Measurements from ENCODE around the gene GPD2. TPM values are rescaled to one million over a fixed set of nuclear protein-coding genes. Genes with fewer than 3 reads are reported as not detected.

Gene GPD2
- total and polyA plus RNA-seq, 10 of the 15 experiments (the other 5 are each of a cell fraction or from before 2014, with no cell fraction given), result 10.0 to 73.5 (median 43.4) TPM

DNA sequence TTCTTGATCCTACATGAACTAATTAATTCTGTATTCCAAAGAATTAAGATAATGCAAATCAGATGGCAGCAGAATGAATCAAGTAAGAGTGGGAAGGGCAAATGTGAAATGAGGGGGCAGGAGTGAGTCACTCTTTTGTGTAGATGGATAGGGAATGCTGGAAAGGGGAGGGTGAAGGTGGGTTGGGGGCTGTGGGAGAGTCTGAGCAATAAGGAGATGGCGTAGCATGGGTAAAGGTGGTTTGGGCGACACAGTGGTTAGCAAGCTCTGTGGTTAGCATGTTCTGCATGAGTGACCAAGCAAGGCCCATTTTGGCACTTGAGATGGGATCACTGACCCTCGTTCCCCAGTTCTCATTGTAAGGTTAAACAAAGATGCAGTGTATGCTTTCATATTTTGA is 20.4 kb downstream of the GPD2 start (continued):
- 0 out of 2 replicates have a peak, but pooled peaks have one; percentile 53 for TF ChIP-seq GATAD2B (conservative IDR thresholded peaks at IDR 0.05; ENCODE audit: low read depth)
- TF ChIP-seq GABPA (IDR thresholded peaks at IDR 0.05; ENCODE audit: low read depth), result no peak
- TF ChIP-seq POLR2AphosphoS2 (IDR thresholded peaks at IDR 0.05; ENCODE audit: low read depth, low read length), result no peak
- TF ChIP-seq, protein P1, sequence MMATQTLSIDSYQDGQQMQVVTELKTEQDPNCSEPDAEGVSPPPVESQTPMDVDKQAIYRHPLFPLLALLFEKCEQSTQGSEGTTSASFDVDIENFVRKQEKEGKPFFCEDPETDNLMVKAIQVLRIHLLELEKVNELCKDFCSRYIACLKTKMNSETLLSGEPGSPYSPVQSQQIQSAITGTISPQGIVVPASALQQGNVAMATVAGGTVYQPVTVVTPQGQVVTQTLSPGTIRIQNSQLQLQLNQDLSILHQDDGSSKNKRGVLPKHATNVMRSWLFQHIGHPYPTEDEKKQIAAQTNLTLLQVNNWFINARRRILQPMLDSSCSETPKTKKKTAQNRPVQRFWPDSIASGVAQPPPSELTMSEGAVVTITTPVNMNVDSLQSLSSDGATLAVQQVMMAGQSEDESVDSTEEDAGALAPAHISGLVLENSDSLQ (IDR thresholded peaks at IDR 0.05), result no peak
- no peak for TF ChIP-seq NFXL1 (IDR thresholded peaks at IDR 0.05; ENCODE audit: borderline replicate concordance)
- no peak for TF ChIP-seq KLF5 (IDR thresholded peaks at IDR 0.05; ENCODE audit: partially characterized antibody)
- TF ChIP-seq MXI1 (IDR thresholded peaks at IDR 0.05; ENCODE audit: low read depth, low read length), result no peak
- no peak for TF ChIP-seq NRF1 (conservative IDR thresholded peaks at IDR 0.05; ENCODE audit: low read depth, low read length)
- TF ChIP-seq TBL1XR1 (IDR thresholded peaks at IDR 0.05; ENCODE audit: low read depth, low read length), result no peak
- TF ChIP-seq IKZF2 (IDR thresholded peaks at IDR 0.05), result peak; percentile 90
- no peak for TF ChIP-seq CHD2 (IDR thresholded peaks at IDR 0.05; ENCODE audit: borderline replicate concordance, low read depth, low read length)
- TF ChIP-seq ZNF384 (IDR thresholded peaks at IDR 0.05; ENCODE audit: borderline replicate concordance, low read depth, low read length), result no peak
- TF ChIP-seq RELA (IDR thresholded peaks at IDR 0.05; ENCODE audit: borderline replicate concordance, partially characterized antibody), result no peak
- TF ChIP-seq STAT3 (IDR thresholded peaks at IDR 0.05; ENCODE audit: low read depth, low read length), result no peak
- TF ChIP-seq CHD4 (IDR thresholded peaks at IDR 0.05), result no peak
- TF ChIP-seq RAD51 (IDR thresholded peaks at IDR 0.05), result peak; percentile 6; the same call in 1 of the 2 replicates
- no peak for TF ChIP-seq EGR1 (IDR thresholded peaks at IDR 0.05; ENCODE audit: borderline replicate concordance in 1 of 2, low read depth in 2 of 2, low read length in 2 of 2)
- TF ChIP-seq ATF7 (IDR thresholded peaks at IDR 0.05; ENCODE audit: low read depth), result peak; percentile 48; the same call in 1 of the 2 replicates
- TF ChIP-seq, protein P2, sequence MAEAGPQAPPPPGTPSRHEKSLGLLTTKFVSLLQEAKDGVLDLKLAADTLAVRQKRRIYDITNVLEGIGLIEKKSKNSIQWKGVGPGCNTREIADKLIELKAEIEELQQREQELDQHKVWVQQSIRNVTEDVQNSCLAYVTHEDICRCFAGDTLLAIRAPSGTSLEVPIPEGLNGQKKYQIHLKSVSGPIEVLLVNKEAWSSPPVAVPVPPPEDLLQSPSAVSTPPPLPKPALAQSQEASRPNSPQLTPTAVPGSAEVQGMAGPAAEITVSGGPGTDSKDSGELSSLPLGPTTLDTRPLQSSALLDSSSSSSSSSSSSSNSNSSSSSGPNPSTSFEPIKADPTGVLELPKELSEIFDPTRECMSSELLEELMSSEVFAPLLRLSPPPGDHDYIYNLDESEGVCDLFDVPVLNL (IDR thresholded peaks at IDR 0.05; ENCODE audit: low read depth, low read length), result no peak
- 0 out of 2 replicates have a peak, but pooled peaks have one; percentile 27 for TF ChIP-seq CREB1 (IDR thresholded peaks at IDR 0.05; ENCODE audit: low read depth)
- TF ChIP-seq, protein P3, sequence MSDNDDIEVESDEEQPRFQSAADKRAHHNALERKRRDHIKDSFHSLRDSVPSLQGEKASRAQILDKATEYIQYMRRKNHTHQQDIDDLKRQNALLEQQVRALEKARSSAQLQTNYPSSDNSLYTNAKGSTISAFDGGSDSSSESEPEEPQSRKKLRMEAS (IDR thresholded peaks at IDR 0.05; ENCODE audit: low read depth, low read length), result no peak
- TF ChIP-seq POLR2AphosphoS5 (IDR thresholded peaks at IDR 0.05; ENCODE audit: low read length), result no peak
- peak; percentile 85 for TF ChIP-seq IKZF1 (conservative IDR thresholded peaks at IDR 0.05)
- no peak for TF ChIP-seq BACH1 (IDR thresholded peaks at IDR 0.05; ENCODE audit: borderline replicate concordance)
- TF ChIP-seq, protein P4, sequence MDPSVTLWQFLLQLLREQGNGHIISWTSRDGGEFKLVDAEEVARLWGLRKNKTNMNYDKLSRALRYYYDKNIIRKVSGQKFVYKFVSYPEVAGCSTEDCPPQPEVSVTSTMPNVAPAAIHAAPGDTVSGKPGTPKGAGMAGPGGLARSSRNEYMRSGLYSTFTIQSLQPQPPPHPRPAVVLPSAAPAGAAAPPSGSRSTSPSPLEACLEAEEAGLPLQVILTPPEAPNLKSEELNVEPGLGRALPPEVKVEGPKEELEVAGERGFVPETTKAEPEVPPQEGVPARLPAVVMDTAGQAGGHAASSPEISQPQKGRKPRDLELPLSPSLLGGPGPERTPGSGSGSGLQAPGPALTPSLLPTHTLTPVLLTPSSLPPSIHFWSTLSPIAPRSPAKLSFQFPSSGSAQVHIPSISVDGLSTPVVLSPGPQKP (IDR thresholded peaks at IDR 0.05; ENCODE audit: low read depth, low read length), result no peak
- TF ChIP-seq FOS (IDR thresholded peaks at IDR 0.05; ENCODE audit: borderline replicate concordance, extremely low read depth, insufficient read length), result no peak
- no peak for TF ChIP-seq CEBPB (IDR thresholded peaks at IDR 0.05; ENCODE audit: borderline replicate concordance in 1 of 2, low read depth in 2 of 2, low read length in 2 of 2)
- peak; percentile 99 for TF ChIP-seq PAX8 (IDR thresholded peaks at IDR 0.05)
- TF ChIP-seq POU2F2 (IDR thresholded peaks at IDR 0.05; ENCODE audit: borderline replicate concordance, low read depth, low read length), result no peak
- TF ChIP-seq EP300 (IDR thresholded peaks at IDR 0.05; ENCODE audit: borderline replicate concordance in 1 of 2, control insufficient read depth in 1 of 2, low read depth in 2 of 2, low read length in 2 of 2), result peak in 1 of 2 experiments; percentile 49; a peak in 1 of 4 replicates
- TF ChIP-seq RAD21 (IDR thresholded peaks at IDR 0.05; ENCODE audit: insufficient read depth, low read depth, low read length), result no peak

All from GM12878 (cell line).